ENCODE data around the gene SMYD5. TPM values are rescaled to one million over a fixed set of nuclear protein-coding genes. Genes with fewer than 3 reads are reported as not detected.
A peak's percentile ranks its signal among the peaks of the same experiment; 100 is the strongest.

Gene SMYD5
- total and polyA plus RNA-seq, 10 donors = 12.3 to 27.1 (median 17.8) TPM

GRCh38 chr2:73208258-73208657 is 5.8 kb upstream of the SMYD5 start:
- H3K4me1 ChIP-seq = peaks cover 6 to 17% (median 13%) of the 10 kb centered on the region in 6 donors
- peaks cover under 1 to 44% (median 12%) of the 10 kb centered on the region in 7 donors for H3K27me3 ChIP-seq (replicated peaks in 1 of 7)
- 65 to 93% (median 85%) methylated on average over 3 of the region's 3 CpGs for WGBS, 5 donors
- intact Hi-C loops (cut with DNase I; ENCODE audit: low total_unique reads) = no loop called here
- no peak overlapping the region for H3K27ac ChIP-seq
- DNase-seq = no peak
- no peak overlapping the region for H3K4me3 ChIP-seq
- H3K9me3 ChIP-seq = no peaks in the 10 kb centered on the region
- no peak for TF ChIP-seq POLR2A (IDR thresholded peaks at IDR 0.05)
- TF ChIP-seq CTCF (IDR thresholded peaks at IDR 0.05 in 8 of 11, conservative IDR thresholded peaks at IDR 0.05 in 3 of 11) = no peak
- no peak for TF ChIP-seq POLR2AphosphoS5 (IDR thresholded peaks at IDR 0.05)
- H3K36me3 ChIP-seq = no peaks in the 10 kb centered on the region

GRCh38 chr2:73210019-73210418 is 4.0 kb upstream of the SMYD5 start:
- Histone ChIP-seq H3K4me1 (peaks cover 15 to 30% (median 25%) of the 10 kb centered on the region in 6 donors), H3K27ac (no peak overlapping the region), H3K27me3 (replicated peaks in 1 of 7) (peaks cover 0 to 26% (median 0%) of the 10 kb centered on the region in 7 donors), H3K36me3 (no peaks in the 10 kb centered on the region), H3K9me3 (no peaks in the 10 kb centered on the region), H3K4me3 (no peak overlapping the region)
- DNase-seq = no peak
- TF ChIP-seq POLR2A (IDR thresholded peaks at IDR 0.05) (no peak), POLR2AphosphoS5 (IDR thresholded peaks at IDR 0.05) (no peak), CTCF (IDR thresholded peaks at IDR 0.05 in 8 of 11, conservative IDR thresholded peaks at IDR 0.05 in 3 of 11) (no peak)
- 77 to 95% (median 82%) methylated on average over 4 of the region's 4 CpGs for whole genome bisulfite sequencing, 5 donors
- intact Hi-C loops (cut with DNase I; ENCODE audit: low total_unique reads) = no loop called here

GRCh38 chr2:73210696-73211095 is 3.3 kb upstream of the SMYD5 start:
- 79 to 95% (median 91%) methylated on average over 3 to 6 of the region's 6 CpGs for WGBS, 5 donors
- Histone ChIP-seq H3K4me3 (no peak overlapping the region), H3K9me3 (no peaks in the 10 kb centered on the region), H3K27ac (no peak overlapping the region), H3K36me3 (no peaks in the 10 kb centered on the region), H3K4me1 (peaks cover 20 to 37% (median 31%) of the 10 kb centered on the region in 6 donors), H3K27me3 (replicated peaks in 1 of 7) (peaks cover 0 to 19% (median 0%) of the 10 kb centered on the region in 7 donors)
- no peak for TF ChIP-seq POLR2AphosphoS5 (IDR thresholded peaks at IDR 0.05)
- no peak for TF ChIP-seq POLR2A (IDR thresholded peaks at IDR 0.05)
- no peak for TF ChIP-seq CTCF (IDR thresholded peaks at IDR 0.05 in 8 of 11, conservative IDR thresholded peaks at IDR 0.05 in 3 of 11)
- intact Hi-C loops (cut with DNase I; ENCODE audit: low total_unique reads) = no loop called here
- peak; percentile 52 for DNase-seq

- TF ChIP-seq POLR2A (IDR thresholded peaks at IDR 0.05) = no peak
- no peak for TF ChIP-seq POLR2AphosphoS5 (IDR thresholded peaks at IDR 0.05)
- no peak for TF ChIP-seq CTCF (IDR thresholded peaks at IDR 0.05 in 8 of 11, conservative IDR thresholded peaks at IDR 0.05 in 3 of 11)
- 73 to 80% (median 76%) methylated on average over 7 of the region's 7 CpGs for WGBS, 5 donors
- H3K36me3 ChIP-seq = no peaks in the 10 kb centered on the region
- peaks cover 20 to 39% (median 33%) of the 10 kb centered on the region in 6 donors for H3K4me1 ChIP-seq
- no peak for DNase-seq
- no peak overlapping the region for H3K27ac ChIP-seq
- no peak overlapping the region for H3K4me3 ChIP-seq
- H3K27me3 ChIP-seq (replicated peaks in 1 of 7) = peaks cover 0 to 6% (median 0%) of the 10 kb centered on the region in 7 donors
- intact Hi-C loops (cut with DNase I; ENCODE audit: low total_unique reads) = no loop called here
- no peaks in the 10 kb centered on the region for H3K9me3 ChIP-seq
These were observed 2.0 kb upstream of the SMYD5 start for GRCh38 chr2:73212098-73212447.
